ENCODE results near the gene MAPK1IP1L. TPM values are rescaled to one million over a fixed set of nuclear protein-coding genes. Genes with fewer than 3 reads are reported as not detected.

Gene MAPK1IP1L
- total RNA-seq, 1 donor from 2014 or later, result 72.5 TPM

- intact Hi-C loops (cut with DNase I), result no loop called here
- TF ChIP-seq, protein P1, sequence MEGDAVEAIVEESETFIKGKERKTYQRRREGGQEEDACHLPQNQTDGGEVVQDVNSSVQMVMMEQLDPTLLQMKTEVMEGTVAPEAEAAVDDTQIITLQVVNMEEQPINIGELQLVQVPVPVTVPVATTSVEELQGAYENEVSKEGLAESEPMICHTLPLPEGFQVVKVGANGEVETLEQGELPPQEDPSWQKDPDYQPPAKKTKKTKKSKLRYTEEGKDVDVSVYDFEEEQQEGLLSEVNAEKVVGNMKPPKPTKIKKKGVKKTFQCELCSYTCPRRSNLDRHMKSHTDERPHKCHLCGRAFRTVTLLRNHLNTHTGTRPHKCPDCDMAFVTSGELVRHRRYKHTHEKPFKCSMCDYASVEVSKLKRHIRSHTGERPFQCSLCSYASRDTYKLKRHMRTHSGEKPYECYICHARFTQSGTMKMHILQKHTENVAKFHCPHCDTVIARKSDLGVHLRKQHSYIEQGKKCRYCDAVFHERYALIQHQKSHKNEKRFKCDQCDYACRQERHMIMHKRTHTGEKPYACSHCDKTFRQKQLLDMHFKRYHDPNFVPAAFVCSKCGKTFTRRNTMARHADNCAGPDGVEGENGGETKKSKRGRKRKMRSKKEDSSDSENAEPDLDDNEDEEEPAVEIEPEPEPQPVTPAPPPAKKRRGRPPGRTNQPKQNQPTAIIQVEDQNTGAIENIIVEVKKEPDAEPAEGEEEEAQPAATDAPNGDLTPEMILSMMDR (IDR thresholded peaks at IDR 0.05), result no peak
Observed at GRCh38 chr14:55109836-55110235, 58.4 kb downstream of the MAPK1IP1L start.

DNA sequence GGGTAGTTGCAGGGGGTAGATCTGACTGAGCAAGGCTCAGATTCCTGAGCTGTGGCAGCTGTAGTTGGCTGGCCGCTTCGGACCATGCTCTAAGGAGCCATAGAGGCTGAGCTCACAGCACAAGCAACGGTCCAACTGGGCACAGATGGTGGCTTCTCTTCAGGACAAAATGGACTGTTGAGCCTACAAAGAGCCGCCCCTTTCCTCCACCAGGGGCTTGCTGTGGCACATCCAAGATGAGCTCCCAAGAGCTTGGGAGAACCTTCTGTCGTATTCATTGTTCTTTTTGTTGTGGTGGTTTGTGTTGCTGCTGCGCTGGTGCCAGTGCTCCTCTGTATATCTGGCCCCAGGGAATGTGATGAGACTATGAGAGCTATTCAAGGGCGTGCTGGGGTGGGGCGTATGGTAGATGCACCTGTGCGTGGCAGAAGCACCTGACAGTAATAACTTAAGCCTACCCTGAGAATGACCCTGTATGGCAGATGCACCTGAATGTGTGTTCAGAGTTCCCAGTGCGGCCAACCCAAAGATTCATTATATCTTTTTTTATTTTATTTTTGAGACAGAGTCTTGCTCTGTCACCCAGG is 59.8 kb downstream of the MAPK1IP1L start:
- Histone ChIP-seq H3K4me1 (peaks cover 35% of the 10 kb centered on the region), H3K4me3 (no peak overlapping the region), H3K27me3 (no peaks in the 10 kb centered on the region), H3K36me3 (no peaks in the 10 kb centered on the region), H3K9me3 (no peaks in the 10 kb centered on the region), H3K27ac (no peak overlapping the region)
- DNase-seq (no peak), ATAC-seq (no peak)
- TF ChIP-seq, protein P1 (IDR thresholded peaks at IDR 0.05), result no peak
- intact Hi-C loops (cut with DNase I), result no loop called here

More at GRCh38 chr14:55109836-55110235, 58.4 kb downstream of the MAPK1IP1L start:
- Histone ChIP-seq H3K9me3 (no peaks in the 10 kb centered on the region), H3K4me3 (no peak overlapping the region), H3K36me3 (no peaks in the 10 kb centered on the region), H3K27ac (no peak overlapping the region), H3K27me3 (no peaks in the 10 kb centered on the region), H3K4me1 (peaks cover 39% of the 10 kb centered on the region)
- DNase-seq (no peak), ATAC-seq (no peak)

GRCh38 chr14:55114720-55115119 is 63.3 kb downstream of the MAPK1IP1L start:
- TF ChIP-seq, protein P1 (IDR thresholded peaks at IDR 0.05), result no peak

DNA sequence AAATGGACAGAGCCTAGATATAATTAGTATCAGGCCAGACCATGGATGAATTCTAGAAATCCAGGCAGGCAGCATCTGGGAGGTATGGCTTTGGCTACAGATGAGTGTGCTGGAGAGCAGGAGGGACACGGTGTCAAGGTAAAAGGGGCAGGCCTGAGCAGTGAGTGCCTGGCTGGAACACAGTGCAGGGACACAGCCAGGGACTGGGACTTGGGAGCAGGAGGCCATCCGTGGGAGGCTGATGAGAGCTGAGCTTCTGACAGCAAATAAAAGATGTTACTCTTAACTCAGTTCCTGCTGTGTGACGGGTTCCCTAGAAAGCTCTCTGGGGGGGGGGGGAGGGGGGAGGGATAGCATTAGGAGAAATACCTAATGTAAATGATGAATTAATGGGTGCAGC is 64.0 kb downstream of the MAPK1IP1L start:
- Histone ChIP-seq H3K4me3 (no peak overlapping the region), H3K4me1 (peaks cover 33% of the 10 kb centered on the region), H3K27ac (no peak overlapping the region), H3K27me3 (no peaks in the 10 kb centered on the region), H3K36me3 (no peaks in the 10 kb centered on the region), H3K9me3 (no peaks in the 10 kb centered on the region)
- TF ChIP-seq, protein P1 (IDR thresholded peaks at IDR 0.05), result no peak
- intact Hi-C loops (cut with DNase I), result no loop called here
- DNase-seq (no peak), ATAC-seq (no peak)

More at GRCh38 chr14:55114720-55115119, 63.3 kb downstream of the MAPK1IP1L start:
- ATAC-seq, result no peak
- H3K27me3 ChIP-seq, result no peaks in the 10 kb centered on the region
- peaks cover 29% of the 10 kb centered on the region for H3K4me1 ChIP-seq
- intact Hi-C loops (cut with DNase I), result no loop called here
- DNase-seq, result no peak
- no peaks in the 10 kb centered on the region for H3K9me3 ChIP-seq
- no peaks in the 10 kb centered on the region for H3K36me3 ChIP-seq
- no peak overlapping the region for H3K4me3 ChIP-seq
- H3K27ac ChIP-seq, result no peak overlapping the region

GRCh38 chr14:55115861-55116245 is 64.4 kb downstream of the MAPK1IP1L start:
- intact Hi-C loops (cut with DNase I), result no loop called here
- ATAC-seq (no peak), DNase-seq (no peak)
- H3K9me3 ChIP-seq, result no peaks in the 10 kb centered on the region
- H3K36me3 ChIP-seq, result no peaks in the 10 kb centered on the region
- H3K27ac ChIP-seq, result no peak overlapping the region
- H3K4me3 ChIP-seq, result no peak overlapping the region
- TF ChIP-seq, protein P1 (IDR thresholded peaks at IDR 0.05), result no peak
- peaks cover 33% of the 10 kb centered on the region for H3K4me1 ChIP-seq
- H3K27me3 ChIP-seq, result no peaks in the 10 kb centered on the region

Measured in upper lobe of right lung (tissue), 1 donor.